Renal cortex interstitium (tissue), 11 donors: ENCODE results near the gene SLC9A8. TPM values are rescaled to one million over a fixed set of nuclear protein-coding genes. Genes with fewer than 3 reads are reported as not detected.
"Not testable (repeated sequence)": the region's sequence is repeated elsewhere in the genome, so short reads cannot be mapped to it uniquely, and the experiment has no call there.

Source experiments
- DNase-seq, 11 donors: peaks; one replicate each; pipeline ENCODE4 v3.0.0-alpha.2; 2013; ENCODE audit warnings: low read depth in 9 of 11, low spot score in 4 of 11; ENCODE audit errors: extremely low read depth in 1 of 11
- polyA plus RNA-seq, 3 donors: library from polyadenylated mRNA; unstranded; fragments of 120-200 nt; gene quantifications; one replicate each; pipeline ENCODE4 v1.2.1, GENCODE V29; 2013; ENCODE audit not compliant: insufficient read length in 3 of 3

Gene SLC9A8
- polyA plus RNA-seq, 3 donors = 8.3 to 12.5 (median 9.4) TPM

- not testable (repeated sequence) for DNase-seq
Observed at GRCh38 chr20:49805224-49805876, 7.3 kb upstream of the SLC9A8 start.

GRCh38 chr20:49808753-49809152 is 3.9 kb upstream of the SLC9A8 start:
- DNase-seq = no peak

DNA sequence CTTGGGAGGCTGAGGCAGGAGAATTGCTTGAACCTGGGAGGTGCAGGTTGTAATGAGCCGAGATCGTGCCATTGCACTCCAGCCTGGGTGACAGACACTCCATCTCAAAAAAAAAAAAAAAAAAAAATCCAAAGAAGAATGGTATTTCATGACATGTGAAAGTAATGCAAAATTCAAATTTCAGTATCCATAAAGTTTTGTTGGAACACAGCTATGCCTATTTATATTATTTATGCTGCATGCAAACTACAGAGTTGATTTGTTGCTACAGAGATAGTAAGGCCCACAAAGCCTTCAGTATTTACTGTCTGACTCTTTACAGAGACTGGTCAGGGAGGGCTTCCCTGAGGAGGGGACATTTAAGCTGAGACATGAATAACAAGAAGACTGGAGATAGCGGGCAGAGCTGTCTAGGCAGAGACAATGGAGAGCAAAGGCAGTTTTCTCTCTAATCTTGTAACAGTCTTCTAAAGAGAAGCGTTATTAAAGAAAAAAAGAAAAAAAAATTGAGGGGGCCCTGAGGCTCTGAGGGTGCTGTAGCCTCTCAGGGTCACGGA is 2.7 kb upstream of the SLC9A8 start:
- DNase-seq = no peak

DNA sequence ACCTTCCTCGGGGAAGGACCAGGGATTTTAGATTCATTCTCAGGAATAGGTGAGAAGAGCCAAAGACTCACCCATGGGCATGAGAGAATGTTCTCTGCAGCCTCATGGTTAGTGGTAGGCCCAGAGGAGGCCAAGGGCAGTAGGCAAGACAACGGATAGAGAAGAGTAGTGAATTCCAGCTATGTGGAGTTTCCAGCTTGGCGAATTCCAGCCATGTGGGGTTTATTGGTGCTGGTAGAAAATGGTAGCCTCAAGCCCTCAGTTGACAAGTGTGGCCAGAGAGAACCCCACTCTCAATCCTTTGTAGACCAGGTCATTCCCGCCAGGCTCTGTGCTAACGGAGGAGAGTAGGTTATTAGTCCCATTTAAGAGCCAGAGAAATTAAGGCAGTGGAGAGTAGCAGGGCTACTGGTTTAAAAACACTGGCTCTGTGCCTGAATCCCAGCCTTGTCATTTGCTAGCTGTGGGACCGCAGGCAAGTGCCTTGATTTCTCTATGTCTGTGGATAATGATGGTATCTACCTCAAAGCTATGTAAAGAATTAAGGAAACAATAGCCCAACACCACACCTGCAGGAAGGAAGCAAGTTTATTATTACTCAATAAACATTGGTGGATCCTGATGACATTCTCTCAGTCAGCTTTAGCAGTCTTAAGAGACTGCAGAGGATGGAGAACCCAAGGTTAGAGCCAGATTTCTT is 2.0 kb upstream of the SLC9A8 start:
- DNase-seq = no peak

DNA sequence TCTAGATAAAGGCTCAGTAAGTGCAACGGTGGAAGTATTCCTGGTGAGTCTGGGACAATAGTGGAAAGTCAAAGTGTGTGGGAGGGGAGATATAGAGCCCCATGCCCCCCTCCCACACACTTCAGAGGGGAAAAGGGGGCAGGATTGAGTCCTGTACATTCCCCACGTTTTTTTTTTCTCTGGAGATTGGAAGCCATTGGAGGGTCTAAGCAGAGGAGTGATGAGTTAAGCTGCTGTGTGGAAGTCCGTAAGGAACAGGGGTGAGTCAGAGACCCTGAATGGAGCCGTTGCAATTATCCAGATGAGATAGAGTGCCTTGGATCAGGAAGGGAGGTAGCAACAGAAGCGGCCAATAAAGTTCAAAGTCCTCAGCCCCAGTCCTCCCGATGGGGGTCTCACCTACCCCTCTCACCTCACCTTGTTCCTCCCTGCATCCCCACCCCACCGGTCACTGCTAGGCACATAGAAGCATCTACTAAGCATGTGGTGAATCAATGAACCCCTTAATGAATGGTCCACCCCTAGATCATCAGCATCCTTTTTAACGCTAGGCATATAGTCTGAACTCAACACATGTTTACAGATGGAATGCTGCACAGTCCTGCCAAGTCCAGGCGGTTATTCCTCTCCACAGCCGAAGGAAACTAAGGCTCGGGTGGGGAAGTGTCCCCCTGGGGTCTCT is 662 bp upstream of the SLC9A8 start:
- DNase-seq = no peak

GRCh38 chr20:49813305-49813974 is 812 bp downstream of the SLC9A8 start:
- no peak for DNase-seq

GRCh38 chr20:49814057-49814694 is 1.5 kb downstream of the SLC9A8 start:
- DNase-seq = no peak

- no peak for DNase-seq
Observed at GRCh38 chr20:49818816-49819215, 6.2 kb downstream of the SLC9A8 start.

DNA sequence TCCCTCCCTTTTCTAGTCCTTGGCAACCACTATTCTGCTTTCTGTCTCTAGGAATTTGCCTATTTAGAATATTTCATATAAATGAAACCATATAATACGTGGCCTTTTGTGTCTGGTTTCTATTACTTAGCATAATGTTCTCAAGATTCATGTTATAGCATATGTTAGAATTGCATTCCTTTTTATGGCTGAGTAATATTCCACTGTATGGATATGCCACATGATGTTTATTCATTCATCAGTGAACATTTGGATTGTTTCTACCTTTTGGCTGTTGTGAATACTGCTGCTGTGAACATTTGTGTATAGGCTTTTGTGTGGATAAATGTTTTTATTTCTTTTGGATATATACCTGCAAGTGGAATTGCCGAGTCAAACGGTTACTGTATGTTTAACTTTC is 7.1 kb downstream of the SLC9A8 start:
- DNase-seq = no peak

GRCh38 chr20:49821381-49821780 is 8.8 kb downstream of the SLC9A8 start:
- no peak for DNase-seq

GRCh38 chr20:49821870-49822331 is 9.3 kb downstream of the SLC9A8 start:
- DNase-seq = no peak

DNA sequence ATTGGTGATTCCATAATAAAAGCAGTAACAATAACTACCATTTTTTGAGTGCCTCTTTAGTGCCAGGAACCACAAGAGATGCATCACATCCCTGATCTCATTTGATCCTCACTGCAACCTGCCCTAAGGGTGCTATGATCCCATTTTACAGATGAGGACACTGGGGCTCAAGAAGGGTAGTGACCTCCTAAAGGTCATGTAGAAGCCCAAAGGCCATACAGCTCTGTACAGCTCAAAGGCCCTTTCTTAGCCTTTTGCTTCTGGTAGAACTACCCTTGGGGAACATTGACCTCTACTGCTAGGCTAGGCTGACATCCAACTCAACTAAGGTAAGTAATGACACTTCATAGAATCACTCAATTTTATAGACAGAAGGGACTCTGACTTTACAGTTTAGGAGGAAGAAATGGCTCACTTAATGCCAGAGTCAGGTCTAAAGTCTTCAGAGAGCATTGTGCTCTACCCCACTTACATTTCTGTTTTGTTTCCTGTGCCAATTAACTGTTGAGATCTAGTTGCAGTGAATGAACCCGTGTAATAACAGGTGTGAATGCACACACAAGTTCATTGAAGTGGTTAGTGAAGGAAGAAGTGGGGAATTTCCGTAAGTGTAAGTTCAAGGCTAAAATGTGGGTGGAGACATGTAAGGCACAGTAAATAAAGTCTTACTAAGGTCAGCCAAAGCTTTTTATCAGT is 10.7 kb downstream of the SLC9A8 start:
- DNase-seq = no peak

DNA sequence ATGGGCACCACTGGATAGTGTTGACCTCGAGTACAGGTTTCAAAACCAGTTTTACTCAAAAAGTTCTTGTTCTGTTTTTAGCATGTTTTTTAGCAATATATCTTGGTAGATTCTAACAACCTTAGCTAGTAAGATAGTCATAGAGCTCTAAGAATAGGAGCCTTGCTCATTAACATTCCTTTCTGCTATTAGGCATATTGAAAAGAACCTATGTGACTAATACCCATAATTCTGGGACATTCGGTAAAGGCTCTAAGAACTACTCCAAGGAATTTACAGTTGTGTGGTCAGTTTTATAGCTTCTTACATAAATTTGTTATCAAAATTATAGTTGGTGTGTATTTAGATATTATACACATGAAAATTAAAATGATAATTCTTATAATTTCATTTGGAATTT is 11.6 kb downstream of the SLC9A8 start:
- no peak for DNase-seq

DNA sequence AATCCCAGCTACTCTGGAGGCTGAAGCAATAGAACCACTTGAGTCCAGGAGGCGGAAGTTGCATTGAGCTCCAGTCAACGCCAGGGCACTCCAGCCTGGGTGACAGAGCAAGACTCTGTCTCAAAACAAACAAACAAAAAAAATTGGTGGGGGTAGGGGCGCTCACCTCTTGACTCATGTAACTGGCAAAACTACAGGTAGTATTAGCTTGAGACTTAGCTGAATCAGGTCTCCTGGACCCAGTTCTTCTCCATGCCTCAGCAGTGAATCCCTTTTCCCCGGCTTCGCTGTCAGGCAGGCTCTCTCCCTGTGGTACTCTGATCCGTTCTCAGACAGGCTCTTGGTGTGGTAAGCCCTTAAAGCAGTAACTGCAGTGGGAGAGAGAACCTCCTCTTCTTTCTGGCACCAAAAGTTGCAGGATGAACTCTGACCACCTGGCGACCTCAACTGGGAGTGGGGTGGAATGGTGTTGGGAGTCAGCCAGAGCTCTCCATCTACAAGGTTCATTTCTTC is 12.9 kb downstream of the SLC9A8 start:
- no peak for DNase-seq

DNA sequence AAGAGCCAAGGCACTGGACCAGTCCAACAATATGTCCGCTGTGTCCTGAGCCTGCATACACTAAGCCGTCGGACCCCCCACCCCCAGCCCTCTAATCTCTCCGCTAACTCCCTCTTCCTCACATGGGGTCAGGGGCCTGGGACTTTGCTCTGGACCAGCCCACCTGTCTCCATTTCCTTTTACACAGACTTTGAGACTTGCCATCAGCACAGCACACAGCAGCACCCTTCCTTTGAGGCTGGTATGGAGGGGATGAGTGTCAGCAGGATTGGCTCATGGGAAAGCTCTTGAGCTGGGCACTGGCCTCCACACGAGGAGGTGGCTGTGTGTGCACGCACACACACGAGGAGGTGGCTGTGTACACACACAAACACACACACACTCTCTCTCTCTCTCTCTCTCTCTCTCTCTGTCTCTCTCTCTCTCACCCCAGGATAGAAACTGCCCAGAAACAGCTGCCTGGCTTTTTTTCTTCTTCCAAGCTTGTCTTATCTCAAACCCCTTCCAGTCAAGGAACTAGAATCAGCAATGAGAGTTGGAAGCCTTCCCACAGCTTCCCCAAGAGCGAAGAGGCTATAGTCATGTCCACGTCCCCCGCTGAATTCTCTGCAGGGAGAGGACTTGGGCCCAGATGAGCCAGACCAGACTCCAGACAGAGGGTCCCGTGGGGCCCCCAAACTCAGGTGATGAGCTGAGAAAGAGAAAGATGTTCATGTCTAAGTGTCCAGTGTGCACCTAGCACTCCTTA is 18.6 kb downstream of the SLC9A8 start:
- no peak for DNase-seq

DNA sequence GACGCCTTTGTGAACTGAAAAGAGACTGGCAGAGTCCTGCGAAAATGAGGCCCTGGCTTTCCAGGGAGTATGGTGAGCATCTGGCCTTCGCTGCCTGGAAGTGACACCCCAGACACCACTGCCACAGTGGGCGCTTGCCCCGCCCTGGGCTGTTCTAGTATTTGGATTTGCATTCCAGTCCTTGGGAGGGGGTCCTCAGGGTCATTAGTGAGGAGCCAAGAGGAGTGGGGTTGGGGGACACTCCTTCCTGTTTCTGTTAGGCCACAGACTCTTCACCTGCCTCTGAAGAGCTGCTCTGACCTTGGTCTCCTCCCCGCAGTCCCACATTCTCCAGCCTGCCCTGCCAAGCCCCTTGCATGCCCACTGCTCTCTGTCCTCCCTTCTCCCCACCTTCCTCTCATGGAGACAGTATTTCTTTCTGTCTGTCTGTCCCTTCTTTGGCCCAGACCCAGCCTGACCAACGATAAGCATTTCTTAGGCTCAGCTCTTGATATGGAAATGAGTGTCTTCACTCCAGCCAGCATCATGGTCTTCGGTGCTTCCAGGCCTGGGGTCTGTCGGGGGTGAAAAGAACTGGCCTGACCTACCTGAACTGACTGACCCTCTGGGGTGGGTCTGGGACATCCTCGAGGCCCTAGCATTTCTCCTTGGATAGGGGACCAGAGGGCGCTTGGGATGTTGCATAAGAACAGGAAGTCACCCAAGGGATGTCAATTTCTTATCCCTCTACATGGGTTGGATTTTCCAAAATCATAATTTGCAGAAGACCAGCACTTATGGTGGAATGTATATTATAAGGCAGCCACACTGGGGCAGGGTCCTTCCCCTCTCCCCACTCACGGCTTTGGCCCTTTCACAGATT is 19.4 kb downstream of the SLC9A8 start:
- DNase-seq = no peak
